Measurements from ENCODE around the gene LINGO1. TPM values are rescaled to one million over a fixed set of nuclear protein-coding genes. Genes with fewer than 3 reads are reported as not detected.

Gene LINGO1
- total and polyA plus RNA-seq, 9 donors, result 0.36 to 4.5 (median 1.3) TPM

- Histone ChIP-seq H3K4me1 (ENCODE audit: insufficient read depth) (no peaks in the 10 kb centered on the region), H3K4me3 (no peak overlapping the region), H3K27me3 (no peaks in the 10 kb centered on the region), H3K36me3 (no peaks in the 10 kb centered on the region), H3K9me3 (no peaks in the 10 kb centered on the region), H3K27ac (no peak overlapping the region)
- WGBS, 3 donors, result 91 to 96% (median 93%) methylated on average over 4 of the region's 4 CpGs
- TF ChIP-seq, protein P1, sequence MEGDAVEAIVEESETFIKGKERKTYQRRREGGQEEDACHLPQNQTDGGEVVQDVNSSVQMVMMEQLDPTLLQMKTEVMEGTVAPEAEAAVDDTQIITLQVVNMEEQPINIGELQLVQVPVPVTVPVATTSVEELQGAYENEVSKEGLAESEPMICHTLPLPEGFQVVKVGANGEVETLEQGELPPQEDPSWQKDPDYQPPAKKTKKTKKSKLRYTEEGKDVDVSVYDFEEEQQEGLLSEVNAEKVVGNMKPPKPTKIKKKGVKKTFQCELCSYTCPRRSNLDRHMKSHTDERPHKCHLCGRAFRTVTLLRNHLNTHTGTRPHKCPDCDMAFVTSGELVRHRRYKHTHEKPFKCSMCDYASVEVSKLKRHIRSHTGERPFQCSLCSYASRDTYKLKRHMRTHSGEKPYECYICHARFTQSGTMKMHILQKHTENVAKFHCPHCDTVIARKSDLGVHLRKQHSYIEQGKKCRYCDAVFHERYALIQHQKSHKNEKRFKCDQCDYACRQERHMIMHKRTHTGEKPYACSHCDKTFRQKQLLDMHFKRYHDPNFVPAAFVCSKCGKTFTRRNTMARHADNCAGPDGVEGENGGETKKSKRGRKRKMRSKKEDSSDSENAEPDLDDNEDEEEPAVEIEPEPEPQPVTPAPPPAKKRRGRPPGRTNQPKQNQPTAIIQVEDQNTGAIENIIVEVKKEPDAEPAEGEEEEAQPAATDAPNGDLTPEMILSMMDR (IDR thresholded peaks at IDR 0.05), result no peak
- TF ChIP-seq POLR2A (IDR thresholded peaks at IDR 0.05), result no peak
- no peak for TF ChIP-seq EP300 (IDR thresholded peaks at IDR 0.05)
- intact Hi-C loops (cut with DNase I), result no loop called here
- DNase-seq, result no peak
These were observed 11.6 kb downstream of the LINGO1 start for GRCh38 chr15:77620960-77621647.

DNA sequence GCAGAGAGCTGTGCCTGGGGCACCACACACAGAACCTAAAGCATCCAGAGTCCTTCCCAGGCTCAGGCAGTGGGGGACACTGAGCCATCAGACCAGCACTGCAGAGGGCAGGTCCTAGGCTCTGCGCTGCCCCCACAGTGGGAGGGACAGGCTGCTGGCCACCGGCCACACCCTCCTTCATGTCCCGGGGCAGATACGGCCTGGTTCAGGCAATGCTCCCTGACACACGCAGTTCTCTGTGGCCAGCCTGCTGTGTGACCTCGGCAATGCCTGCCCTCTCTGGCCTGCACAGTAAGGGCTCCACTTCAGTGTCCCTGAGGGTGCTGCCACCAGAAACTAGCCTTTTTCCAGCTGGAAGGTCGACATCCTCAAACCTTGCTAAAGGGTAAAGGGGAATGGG lies 12.4 kb downstream of the LINGO1 start:
- no peak for DNase-seq
- Histone ChIP-seq H3K9me3 (no peaks in the 10 kb centered on the region), H3K36me3 (no peaks in the 10 kb centered on the region), H3K4me1 (ENCODE audit: insufficient read depth) (no peaks in the 10 kb centered on the region), H3K27ac (no peak overlapping the region), H3K27me3 (no peaks in the 10 kb centered on the region), H3K4me3 (no peak overlapping the region)
- TF ChIP-seq, protein P1 (IDR thresholded peaks at IDR 0.05), result no peak
- TF ChIP-seq EP300 (IDR thresholded peaks at IDR 0.05), result no peak
- WGBS, 3 donors, result 56 to 64% (median 59%) methylated on average over 6 to 7 of the region's 7 CpGs
- intact Hi-C loops (cut with DNase I), result no loop called here

- TF ChIP-seq EP300 (IDR thresholded peaks at IDR 0.05) (no peak), POLR2A (IDR thresholded peaks at IDR 0.05) (no peak)
- TF ChIP-seq, protein P1 (IDR thresholded peaks at IDR 0.05), result no peak
- DNase-seq, result no peak
- H3K4me1 ChIP-seq (ENCODE audit: insufficient read depth), result no peaks in the 10 kb centered on the region
- no peak overlapping the region for H3K27ac ChIP-seq
- H3K36me3 ChIP-seq, result no peaks in the 10 kb centered on the region
- H3K27me3 ChIP-seq, result no peaks in the 10 kb centered on the region
- WGBS, 3 donors, result 70 to 76% (median 73%) methylated on average over 6 of the region's 6 CpGs
- intact Hi-C loops (cut with DNase I), result no loop called here
- no peaks in the 10 kb centered on the region for H3K9me3 ChIP-seq
- no peak overlapping the region for H3K4me3 ChIP-seq
These were observed 12.8 kb downstream of the LINGO1 start for GRCh38 chr15:77619883-77620282.

DNA sequence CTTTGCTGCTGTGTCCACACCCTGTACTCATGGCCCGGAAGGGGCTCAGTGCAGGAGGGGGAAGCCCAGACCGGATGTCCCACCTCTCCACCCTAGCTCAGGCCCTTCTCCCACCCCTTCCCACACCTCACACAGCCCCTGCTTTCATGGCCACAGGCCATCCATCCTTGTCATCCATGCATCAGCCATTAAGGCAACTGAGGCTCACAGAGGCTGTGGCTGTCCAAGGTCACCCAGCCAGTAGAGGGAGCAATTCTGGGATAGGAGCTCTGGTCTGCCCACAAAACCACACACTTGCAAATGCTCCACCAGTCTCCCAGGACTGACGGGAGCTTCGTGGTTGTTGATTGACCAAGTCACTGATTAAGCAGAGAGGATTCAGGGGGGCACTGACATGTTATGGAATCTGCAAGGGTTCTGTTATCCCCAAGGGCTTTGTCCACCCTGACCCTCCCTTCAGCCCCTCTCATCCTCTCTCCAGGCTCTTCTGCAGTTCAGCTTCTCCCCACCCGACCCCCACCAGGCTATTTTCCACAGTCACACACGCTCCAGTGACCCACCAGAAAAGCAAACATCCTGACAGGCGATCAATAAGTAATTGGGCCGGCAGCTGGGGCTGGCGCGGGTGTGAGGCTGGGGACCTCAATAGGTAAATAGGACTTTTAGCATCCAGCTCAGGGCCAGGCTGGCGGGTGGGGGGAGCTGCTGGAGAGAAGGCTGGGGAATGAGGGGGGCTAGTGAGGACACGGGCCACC lies 15.1 kb downstream of the LINGO1 start:
- H3K36me3 ChIP-seq, result no peaks in the 10 kb centered on the region
- H3K27ac ChIP-seq, result no peak overlapping the region
- no peaks in the 10 kb centered on the region for H3K4me1 ChIP-seq (ENCODE audit: insufficient read depth)
- H3K9me3 ChIP-seq, result no peaks in the 10 kb centered on the region
- intact Hi-C loops (cut with DNase I), result no loop called here
- no peaks in the 10 kb centered on the region for H3K27me3 ChIP-seq
- no peak overlapping the region for H3K4me3 ChIP-seq
- DNase-seq, result no peak
- 79 to 84% (median 80%) methylated on average over 12 of the region's 12 CpGs for WGBS, 3 donors
- TF ChIP-seq EP300 (IDR thresholded peaks at IDR 0.05) (no peak), POLR2A (IDR thresholded peaks at IDR 0.05) (no peak)
- TF ChIP-seq, protein P1 (IDR thresholded peaks at IDR 0.05), result no peak

Measured in ovary (tissue), 9 donors.